Hippocampal formation (tissue), 2 donors: ENCODE data around the gene HTR3C.
"Not testable (repeated sequence)": the region's sequence is repeated elsewhere in the genome, so short reads cannot be mapped to it uniquely, and the experiment has no call there.

Source experiments
- DNase-seq, 2 donors: peaks; one replicate each; lab custom pipeline; 2025; lab: John Stamatoyannopoulos, UW

The HTR3C gene

DNA sequence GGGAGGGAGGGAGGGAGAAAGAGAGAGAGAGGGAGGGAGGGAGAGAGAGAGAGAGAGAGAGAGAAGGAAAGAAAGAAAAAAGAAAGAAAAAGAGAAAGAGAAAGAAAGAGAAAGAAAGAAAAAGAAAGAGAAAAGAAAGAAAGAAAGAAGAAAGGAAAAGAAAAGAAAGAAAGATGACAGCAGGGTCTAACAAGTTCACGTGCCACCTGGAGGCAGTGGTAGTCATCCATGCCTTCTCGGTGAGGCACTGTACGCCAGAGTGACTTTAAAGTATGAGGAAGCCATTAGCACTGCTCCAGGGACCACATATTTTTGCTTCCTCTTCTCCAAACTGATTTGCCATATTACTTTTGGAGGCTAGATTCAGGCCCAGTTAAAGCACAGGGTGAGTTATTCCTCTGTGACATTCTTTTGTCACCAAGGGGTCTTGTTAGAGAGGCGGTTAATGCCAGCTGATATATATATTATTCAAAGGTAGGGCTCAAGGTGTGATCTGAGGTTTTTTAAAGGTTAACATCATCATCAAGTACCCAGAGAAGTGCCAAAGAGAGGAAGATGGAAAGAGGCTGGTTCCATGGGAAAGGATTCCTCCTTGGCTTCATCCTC, 21.6 kb upstream of the HTR3C start, which contains the start of gene HTR3D:
Gene HTR3D, plus strand, starts transcription at position 556 of the 606 bp plus-strand sequence. Its CDS starts 0 bp downstream, at position 556.
- DNase-seq, result no peak

DNA sequence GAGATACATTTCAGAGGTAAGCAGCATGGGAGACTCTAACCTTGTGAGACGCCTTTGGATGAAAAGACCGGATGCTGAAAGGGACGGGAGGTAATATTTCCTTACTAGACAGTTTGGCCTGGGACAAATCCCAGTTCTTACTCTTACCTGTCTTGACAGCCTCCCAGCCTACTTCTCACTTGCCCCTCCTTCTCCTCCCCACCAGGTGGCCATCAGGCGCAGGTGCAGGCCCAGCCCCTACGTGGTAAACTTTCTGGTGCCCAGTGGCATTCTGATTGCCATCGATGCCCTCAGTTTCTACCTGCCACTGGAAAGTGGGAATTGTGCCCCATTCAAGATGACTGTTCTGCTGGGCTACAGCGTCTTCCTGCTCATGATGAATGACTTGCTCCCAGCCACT, 15.0 kb upstream of the HTR3C start:
- DNase-seq, result no peak

DNA sequence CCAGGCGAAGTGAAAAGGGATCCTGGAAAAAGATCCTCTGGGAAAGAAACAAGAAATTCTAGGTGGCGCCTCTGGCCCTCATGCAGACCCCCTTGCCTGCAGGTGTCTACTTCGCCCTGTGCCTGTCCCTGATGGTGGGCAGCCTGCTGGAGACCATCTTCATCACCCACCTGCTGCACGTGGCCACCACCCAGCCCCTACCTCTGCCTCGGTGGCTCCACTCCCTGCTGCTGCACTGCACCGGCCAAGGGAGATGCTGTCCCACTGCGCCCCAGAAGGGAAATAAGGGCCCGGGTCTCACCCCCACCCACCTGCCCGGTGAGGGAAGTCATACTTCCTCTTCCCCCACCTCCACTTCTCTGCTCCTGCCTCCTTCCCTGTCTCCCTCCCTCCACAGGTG, 14.5 kb upstream of the HTR3C start:
- DNase-seq, result not testable (repeated sequence)

DNA sequence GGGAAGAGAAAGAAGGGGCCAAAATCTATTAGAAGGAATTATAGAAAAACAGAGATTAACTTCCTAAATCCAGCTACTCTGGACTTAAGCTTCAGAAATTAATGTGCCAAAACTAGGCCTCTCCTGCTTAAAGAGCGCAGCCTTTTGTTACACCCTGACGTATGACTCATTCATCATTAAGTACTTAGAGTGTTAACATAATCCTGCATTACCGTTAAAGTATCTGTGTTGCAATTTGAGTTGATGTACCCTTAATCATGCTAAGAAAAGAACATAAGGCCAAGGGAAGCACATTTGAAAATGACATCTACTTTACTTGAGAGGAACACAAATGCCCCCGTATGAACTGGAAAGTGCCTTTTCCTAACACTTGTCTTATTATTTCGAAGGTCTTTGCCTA, 13.4 kb upstream of the HTR3C start:
- no peak for DNase-seq

DNA sequence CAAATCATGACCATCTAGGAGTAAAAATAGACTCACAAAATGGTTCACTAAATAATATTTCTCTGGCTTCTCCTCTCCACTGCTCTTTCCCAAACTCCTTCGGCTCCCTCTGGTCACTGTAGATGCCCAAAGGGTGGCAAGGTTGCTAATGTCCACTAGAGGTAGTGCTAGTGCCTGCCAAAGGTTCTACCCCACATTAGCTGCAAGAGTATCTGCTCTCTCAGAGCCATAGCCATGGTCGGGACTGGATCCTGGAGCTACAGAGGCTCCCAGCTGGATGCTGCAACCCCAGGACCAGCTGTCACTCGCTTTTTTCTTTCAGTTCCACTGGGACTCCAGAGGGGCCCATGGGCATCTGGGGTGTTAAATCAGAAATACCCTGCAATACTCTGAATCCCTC, 12.8 kb upstream of the HTR3C start:
- DNase-seq, result no peak

DNA sequence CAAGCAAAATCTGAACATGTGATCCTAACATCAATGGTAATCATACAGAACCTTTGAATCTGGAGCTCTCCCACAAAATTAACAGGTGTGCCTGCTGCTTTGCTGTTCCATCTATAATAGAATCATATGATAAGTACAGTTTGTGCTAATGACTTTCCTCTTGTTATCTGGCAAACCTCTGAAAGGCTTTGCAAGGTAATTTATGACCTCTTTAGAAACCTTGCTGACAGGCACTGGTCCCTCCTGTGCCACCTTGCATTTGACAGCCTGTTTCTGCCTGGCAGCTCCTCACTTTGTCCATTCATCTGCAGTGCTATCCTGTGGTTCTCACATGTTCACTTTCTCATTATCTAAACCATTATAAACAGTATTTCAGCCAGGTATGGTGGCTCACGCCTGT, 10.2 kb upstream of the HTR3C start:
- no peak for DNase-seq

DNA sequence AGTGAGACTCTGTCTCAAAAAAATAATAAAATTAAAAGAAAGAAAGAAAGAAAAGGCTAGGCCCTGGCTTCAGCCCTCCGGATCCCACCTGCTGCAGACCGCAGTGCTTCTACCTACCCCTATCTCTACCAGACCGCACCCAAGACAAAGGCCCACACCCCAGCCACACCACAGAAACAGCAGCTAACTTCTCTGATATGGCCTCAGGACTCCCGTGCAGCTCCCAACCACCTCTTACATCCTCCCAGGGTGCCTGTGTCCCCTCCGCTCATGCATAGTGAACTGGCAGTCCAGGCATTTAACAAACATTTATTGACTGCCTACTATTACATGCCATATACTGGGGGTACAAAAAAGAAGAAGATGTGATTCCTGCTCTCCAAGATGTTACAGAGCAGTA, 6.9 kb upstream of the HTR3C start:
- DNase-seq, result no peak

DNA sequence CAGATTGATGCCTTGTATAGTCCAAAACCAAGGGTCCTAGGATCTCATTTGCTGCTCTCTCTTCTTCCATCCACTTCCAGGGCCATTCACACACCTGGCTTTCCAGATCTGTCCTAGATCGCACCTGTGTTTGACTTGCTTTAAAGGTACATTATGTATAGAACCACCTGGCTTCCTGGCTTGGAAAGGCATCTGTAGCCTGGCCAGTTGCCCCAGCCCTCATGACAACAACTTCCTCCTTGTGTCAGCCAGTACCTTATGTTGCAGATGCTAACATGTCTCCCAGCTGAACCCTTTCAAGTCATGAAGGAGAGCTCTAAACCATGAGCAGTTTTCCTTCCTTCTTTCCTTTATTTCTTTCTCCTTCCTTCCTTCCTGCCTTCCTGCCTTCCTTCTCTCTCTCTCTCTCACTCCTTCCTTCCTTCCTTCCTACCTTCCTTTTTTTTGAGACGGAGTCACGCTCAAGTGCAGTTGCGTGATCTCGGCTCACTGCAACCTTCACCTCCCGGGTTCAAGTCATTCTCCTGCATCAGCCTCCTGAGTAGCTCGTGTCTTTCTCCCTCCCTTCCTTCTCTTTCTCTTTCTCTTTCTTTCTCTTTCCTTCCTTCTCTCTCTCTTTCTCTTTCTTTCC, 2.5 kb upstream of the HTR3C start:
- DNase-seq, result no peak

DNA sequence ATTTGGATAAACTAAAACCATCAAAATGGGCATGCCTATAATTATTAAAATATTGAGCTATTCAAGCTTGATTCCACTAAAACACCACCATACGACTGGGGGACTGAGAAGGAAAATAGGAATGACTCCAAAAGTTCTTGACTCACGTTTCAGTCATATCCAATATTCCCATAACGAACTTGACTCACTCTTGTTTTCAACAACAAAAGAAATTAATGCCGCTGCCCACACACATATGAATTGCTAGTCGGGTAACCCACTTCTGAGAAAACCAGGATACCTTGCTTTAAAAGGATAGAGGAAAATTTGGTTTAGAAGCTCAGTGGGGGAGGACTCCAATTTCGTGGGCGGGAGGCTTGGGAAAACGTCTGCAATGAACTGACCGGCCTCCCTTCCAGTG, 5.2 kb downstream of the HTR3C start:
- DNase-seq, result no peak

DNA sequence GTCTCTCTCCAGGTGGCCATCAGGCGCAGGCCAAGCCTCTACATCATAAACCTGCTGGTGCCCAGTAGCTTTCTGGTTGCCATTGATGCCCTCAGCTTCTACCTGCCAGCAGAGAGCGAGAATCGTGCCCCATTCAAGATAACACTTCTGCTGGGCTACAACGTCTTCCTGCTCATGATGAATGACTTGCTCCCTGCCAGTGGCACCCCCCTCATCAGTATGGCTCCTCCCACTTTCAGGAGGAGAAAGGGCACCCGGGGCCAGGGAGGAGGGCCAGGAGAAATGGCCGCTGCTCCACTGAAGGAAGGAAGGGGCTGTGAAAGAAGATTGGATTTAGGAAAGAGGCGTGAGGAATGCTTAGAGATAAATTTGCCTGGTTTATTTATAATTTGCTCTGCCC, 6.6 kb downstream of the HTR3C start:
- DNase-seq, result no peak

DNA sequence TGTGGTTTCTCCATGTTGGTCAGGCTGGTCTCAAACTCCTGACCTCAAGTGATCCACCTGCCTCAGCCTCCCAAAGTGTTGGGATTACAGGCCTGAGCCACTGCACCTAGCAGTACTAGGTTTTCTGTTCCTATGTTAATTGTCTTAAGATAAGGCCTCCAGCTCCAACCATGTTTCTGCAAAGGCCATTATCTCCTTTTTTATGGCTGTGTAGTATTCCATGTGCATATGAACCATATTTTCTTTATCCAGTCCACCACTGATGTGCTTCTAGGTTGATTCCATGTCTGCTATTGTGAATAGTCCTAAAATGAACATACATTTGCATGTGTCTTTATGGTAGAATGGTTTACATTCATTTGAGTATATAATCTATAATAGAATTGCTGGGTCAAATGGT, 9.8 kb downstream of the HTR3C start:
- DNase-seq, result no peak

DNA sequence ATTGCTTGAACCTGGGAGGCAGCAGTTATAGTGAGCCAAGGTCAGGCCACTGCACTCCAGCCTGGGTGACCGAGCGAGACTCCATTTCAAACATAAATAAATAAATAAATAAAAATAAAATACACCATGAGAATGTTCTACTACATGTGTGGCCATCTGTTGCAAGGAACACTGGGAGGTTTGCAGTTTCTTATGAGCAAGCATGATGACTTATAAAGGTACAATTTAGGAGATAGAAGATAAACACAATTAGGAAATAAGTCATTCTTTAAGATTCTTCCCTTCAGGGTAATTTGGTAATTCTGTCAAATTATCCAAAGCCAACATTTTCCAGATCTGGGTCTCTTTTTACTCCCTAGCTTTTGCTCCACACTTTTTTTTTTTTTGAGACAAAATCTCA, 13.4 kb downstream of the HTR3C start:
- no peak for DNase-seq

DNA sequence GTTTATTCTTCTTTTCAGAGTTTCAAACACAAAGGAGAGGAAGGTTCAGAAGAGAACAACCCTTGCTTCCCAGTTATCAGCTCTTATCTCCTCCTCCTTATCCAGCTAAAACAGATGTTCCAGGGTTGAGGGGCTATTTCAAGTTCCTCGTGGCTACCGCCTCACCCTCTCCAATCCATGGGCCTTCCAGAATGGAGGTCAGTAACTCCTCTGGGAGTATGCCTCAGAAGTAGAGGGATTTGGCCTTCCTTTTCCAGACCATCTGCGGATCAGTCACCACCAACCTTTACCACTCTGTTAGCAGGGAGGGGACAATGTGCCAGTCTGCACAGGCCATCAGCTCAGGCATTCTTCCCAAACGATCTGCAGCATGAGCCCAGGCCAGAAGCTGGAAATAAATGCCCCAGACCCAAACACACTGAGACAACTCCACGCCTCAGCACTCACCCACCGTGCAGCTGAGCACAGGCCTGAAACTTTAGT, 14.8 kb downstream of the HTR3C start:
- DNase-seq, result no peak

DNA sequence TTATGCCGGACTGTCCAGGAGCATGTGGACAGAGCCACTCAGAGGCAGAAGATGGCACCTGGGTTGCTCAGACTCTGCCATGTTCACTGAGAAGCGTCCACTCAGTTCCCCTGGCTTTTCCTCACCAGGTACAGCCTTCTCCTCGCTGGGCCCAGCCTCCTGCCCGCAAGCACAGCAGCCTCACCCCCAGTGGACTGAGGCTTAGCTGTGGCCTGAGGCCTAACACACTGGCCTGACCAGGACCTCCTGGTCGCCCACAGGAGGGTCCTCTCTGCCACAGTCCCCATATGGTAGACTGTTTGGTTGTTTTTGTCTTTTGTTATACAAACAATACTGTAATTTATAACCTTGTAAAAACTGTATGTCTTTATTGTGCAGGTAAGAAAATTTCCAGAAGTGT, 15.5 kb downstream of the HTR3C start:
- no peak for DNase-seq

DNA sequence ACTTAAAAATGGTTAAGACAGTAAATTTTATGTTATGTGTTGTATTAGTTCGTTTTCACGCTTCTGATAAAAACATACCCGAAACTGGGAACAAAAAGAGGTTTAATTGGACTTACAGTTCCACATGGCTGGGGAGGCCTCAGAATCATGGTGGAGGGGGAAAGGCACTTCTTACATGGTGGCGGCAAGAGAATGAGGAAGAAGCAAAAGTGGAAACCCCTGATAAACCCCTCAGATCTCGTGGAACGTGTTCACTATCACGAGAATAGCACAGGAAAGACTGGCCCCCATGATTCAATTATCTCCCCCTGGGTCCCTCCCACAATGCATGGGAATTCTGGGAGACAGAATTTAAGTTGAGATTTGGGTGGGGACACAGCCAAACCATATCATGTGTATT, 18.3 kb downstream of the HTR3C start:
- DNase-seq, result not testable (repeated sequence)

DNA sequence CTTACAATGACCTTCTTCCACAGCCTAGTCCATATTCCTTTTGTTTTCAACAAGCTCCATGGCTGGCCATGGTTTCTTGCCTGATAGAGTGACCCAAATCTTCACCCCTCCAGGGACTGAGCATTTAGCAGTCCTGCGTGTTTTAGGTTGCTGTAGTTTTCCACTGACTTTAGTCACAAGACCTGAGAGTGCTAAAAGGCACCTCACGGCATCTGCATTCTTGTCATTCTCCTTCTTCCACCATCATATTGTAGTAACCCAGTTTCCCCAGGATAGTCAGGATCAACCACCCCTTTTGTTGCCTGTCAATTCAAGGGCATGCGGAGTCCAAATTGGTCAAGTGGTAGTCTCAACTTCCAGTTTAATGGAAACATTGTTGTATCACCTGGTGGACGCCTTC, 20.8 kb downstream of the HTR3C start:
- no peak for DNase-seq

DNA sequence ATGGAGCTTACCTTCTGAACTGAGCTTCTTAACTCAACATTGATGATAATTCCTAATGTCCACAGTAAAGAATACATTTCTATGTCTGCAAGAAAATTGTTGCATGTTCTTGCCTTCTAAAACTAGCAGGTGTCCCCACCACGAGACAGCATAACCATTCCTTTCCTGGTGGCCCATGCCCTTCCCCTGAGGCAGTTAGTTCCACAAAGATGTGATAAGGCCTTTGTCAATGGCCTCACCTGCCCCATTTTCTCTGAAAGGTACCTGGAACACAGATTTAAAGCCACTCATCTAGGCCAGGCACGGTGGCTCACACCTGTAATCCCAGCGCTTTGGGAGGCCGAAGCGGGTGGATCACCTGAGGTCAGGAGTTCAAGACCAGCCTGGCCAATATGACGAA, 23.1 kb downstream of the HTR3C start:
- DNase-seq, result no peak

DNA sequence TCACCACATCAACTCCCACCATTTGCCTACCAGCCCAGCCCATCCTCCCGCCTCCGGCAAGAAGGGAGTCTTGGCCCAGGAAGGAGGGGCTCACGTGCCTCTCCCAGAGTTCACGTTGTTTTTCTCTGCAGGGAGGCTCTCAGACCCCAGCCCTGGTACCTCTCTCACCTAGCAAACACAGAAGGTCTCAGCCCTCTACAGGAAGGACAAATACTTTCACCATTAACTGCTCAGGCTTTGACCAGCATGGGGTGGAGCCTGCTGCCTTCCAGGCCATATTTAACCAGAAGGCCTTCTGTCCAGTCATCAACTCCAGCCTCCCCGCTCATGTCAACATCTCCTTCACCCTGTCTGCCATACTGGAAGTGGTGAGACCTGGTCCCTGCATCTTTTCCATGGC, 25.0 kb downstream of the HTR3C start:
- DNase-seq, result no peak

DNA sequence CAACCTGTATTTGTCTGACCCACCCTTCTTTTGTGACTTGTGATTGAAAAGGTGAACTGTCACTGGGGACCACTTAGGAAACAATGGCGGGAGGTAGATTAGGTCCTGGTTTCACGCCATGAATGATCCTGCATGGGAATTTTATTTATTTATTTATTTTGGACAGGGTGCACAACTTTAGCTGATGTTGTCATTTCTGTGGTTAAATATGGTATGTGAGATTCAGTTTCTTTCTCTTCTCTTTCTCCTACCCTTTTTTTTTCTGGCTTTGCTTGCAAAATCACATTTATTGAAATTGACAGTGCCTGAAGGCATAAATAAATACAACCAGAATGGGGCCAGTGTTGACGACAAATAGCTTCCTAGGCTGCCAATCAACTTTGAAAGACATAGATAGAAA, 26.0 kb downstream of the HTR3C start:
- DNase-seq, result no peak

DNA sequence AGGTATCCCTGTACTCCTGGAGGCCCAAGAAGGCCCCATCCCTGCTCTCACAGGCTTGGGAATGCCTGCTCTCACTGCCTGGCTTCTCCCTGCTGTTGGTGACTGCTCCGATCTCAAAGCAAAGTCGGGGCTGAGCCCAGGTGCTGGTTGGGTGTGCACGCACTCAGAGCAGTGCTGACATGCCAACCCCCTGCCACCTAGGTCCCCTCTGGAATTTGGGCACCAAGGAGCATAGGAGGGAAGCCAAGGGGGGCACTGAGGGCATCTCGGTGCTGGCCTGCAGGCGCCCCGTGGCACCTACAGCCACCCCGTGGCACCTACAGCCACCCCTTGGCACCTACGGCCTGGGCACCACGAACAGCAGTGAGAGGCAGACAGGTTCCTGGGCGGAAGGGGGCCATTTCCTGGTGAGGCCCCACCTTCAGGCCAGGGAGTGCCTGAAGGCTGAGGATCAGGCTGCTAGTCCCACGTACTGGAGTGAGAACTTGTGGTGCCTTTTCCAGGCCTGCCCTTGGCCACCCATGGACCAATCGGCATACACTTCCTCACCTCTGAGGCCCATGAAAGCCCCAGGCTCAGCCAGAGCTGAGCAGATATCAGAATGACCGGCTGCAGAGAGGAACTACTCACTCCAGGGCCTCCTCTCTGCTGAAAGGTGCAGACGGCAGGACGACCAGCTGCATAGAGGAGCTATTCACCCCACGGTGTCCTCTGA, 28.4 kb downstream of the HTR3C start:
- no peak for DNase-seq

DNA sequence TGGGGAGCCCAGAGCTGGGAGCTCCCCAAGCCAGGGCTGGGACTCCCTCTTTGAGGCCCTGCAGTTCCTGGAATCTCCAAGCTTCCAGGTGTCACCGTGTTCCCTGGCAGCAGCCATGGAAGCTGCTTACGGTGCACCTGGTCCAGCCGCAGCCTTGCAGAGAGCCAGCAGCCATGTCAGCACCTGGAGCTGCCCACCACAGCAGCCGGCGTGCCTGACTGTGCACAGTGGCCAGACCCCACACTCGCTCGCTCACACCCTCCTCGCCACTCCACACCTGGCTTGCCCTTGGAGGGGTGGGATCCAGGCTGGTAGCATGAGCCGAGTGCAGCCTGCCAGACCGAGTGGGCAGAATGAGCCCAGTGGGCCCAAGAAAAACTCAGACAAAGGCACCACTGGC, 29.2 kb downstream of the HTR3C start:
- DNase-seq, result no peak

DNA sequence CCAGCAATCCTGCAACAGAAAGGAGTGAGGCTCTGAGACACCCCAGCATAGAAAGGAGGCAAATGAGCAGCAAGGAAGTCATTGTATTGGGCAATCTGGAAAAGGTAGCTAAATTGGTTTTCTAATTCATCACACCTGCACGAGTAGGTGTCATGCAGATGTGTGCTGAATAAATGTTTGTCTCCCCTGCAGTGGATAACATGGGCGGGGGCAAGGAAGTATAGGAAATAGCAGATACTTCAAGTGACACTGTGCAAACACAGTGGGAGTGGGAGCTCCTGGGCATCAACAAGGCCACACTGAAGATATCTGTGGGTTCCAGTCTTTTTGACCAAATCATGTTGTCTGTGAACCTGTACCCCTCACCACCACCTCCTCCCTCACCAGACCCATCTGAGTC, 29.6 kb downstream of the HTR3C start:
- DNase-seq, result no peak

DNA sequence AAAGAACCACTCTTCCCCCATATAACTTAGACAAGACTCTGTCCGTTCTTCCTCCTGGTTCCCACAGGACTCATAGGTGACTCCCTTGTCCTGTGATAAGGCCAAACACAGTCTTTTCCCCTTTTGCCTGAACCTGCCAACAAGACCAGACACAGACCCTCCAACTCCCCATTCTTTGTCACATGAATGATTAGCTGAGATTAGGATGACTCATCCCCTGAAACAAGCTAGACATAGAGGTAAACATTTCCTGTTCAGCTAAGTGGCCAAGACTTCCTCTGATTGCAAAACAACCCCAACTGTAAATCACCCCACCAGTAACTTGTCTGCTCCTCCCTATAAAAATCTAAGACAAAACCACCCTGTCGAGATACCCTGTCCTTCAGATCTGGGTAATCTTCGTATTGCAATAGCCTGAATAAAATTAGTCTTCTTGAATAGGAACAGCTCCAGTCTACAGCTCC, 32.6 kb downstream of the HTR3C start:
- DNase-seq, result no peak
